ENCODE measurements around the gene TAL2.

Gene TAL2

GRCh38 chr9:105662184-105663104, at the start of gene TAL2:
TSS of gene TAL2 (plus strand) at chr9:105662457. CDS start at chr9:105662497, 40 bp downstream.
- DNase-seq (ENCODE audit: low read depth) = no peak

- DNase-seq (ENCODE audit: low read depth) = no peak
Measured at GRCh38 chr9:105621001-105621400, 41.3 kb upstream of the TAL2 start.

- no peak for DNase-seq (ENCODE audit: low read depth)
Measured at GRCh38 chr9:105625088-105625487, 37.2 kb upstream of the TAL2 start.

GRCh38 chr9:105632807-105633206, 29.4 kb upstream of the TAL2 start:
- no peak for DNase-seq (ENCODE audit: low read depth)

- no peak for DNase-seq (ENCODE audit: low read depth)
Measured at GRCh38 chr9:105633411-105633810, 28.8 kb upstream of the TAL2 start.

GRCh38 chr9:105636331-105636730, 25.9 kb upstream of the TAL2 start:
- no peak for DNase-seq (ENCODE audit: low read depth)

- DNase-seq (ENCODE audit: low read depth) = no peak
Measured at GRCh38 chr9:105637787-105638395, 24.4 kb upstream of the TAL2 start.

- DNase-seq (ENCODE audit: low read depth) = no peak
Measured at GRCh38 chr9:105639936-105640335, 22.3 kb upstream of the TAL2 start.

- no peak for DNase-seq (ENCODE audit: low read depth)
Measured at GRCh38 chr9:105643795-105644194, 18.5 kb upstream of the TAL2 start.

GRCh38 chr9:105646879-105647594, 15.2 kb upstream of the TAL2 start:
- no peak for DNase-seq (ENCODE audit: low read depth)

GRCh38 chr9:105647595-105648349, 14.5 kb upstream of the TAL2 start:
- no peak for DNase-seq (ENCODE audit: low read depth)

GRCh38 chr9:105651806-105652205, 10.5 kb upstream of the TAL2 start:
- no peak for DNase-seq (ENCODE audit: low read depth)

GRCh38 chr9:105656131-105656921, 5.9 kb upstream of the TAL2 start:
- no peak for DNase-seq (ENCODE audit: low read depth)

GRCh38 chr9:105658351-105658750, 3.9 kb upstream of the TAL2 start:
- no peak for DNase-seq (ENCODE audit: low read depth)

- no peak for DNase-seq (ENCODE audit: low read depth)
Measured at GRCh38 chr9:105661011-105661410, 1.2 kb upstream of the TAL2 start.

- DNase-seq (ENCODE audit: low read depth) = no peak
Measured at GRCh38 chr9:105663914-105664313, 1.7 kb downstream of the TAL2 start.

GRCh38 chr9:105667867-105668266, 5.6 kb downstream of the TAL2 start:
- no peak for DNase-seq (ENCODE audit: low read depth)

- no peak for DNase-seq (ENCODE audit: low read depth)
Measured at GRCh38 chr9:105670315-105670714, 8.1 kb downstream of the TAL2 start.

- DNase-seq (ENCODE audit: low read depth) = no peak
Measured at GRCh38 chr9:105670775-105671174, 8.5 kb downstream of the TAL2 start.

GRCh38 chr9:105672711-105673234, 10.5 kb downstream of the TAL2 start:
- DNase-seq (ENCODE audit: low read depth) = no peak

- no peak for DNase-seq (ENCODE audit: low read depth)
Measured at GRCh38 chr9:105673850-105674387, 11.7 kb downstream of the TAL2 start.
